PC-9 (cell line): ENCODE data around the gene LRRTM2. TPM values are rescaled to one million over a fixed set of nuclear protein-coding genes. Genes with fewer than 3 reads are reported as not detected.

ENCODE experiments used
- BruUV-seq: library from RNA; stranded (reverse); fragments of 400-500 nt; replicated peaks from 2 replicates; lab custom pipeline; 2021; lab: Mats Ljungman, UMichigan
- CTCF ChIA-PET: fragments of 300-600 bp; sonication (Branson Sonifier 250); formaldehyde crosslinking; loops from one replicate; lab custom pipeline; 2022; ENCODE audit warnings: antibody characterized with exemption; lab: Charles Lee
- POLR2A ChIA-PET: fragments of 300-600 bp; sonication (Branson Sonifier 250); formaldehyde crosslinking; loops from one replicate; lab custom pipeline; 2022; ENCODE audit warnings: antibody characterized with exemption; ENCODE audit not compliant: unreplicated experiment; lab: Charles Lee
- DNase-seq, 2 experiments: peaks; one replicate each; pipeline versions ENCODE4 v3.0.0 to v3.0.0-alpha.2; 2015 to 2022; ENCODE audit warnings: mixed read lengths in 1 of 2
- H2AFZ ChIP-seq: fragments of 200-600 bp; sonication (generic); 2 replicates; pipeline ENCODE4 v1.8.1; 2017; ENCODE audit warnings: antibody characterized with exemption
- H3F3A ChIP-seq: fragments of 200-600 bp; sonication (generic); 2 replicates; pipeline ENCODE4 v1.8.1; 2017; ENCODE audit warnings: antibody characterized with exemption, mild to moderate bottlenecking, low read depth; ENCODE audit not compliant: insufficient read depth
- H3K27ac ChIP-seq: fragments of 200-600 bp; sonication (generic); 2 replicates; pipeline ENCODE4 v1.6.1; 2016; ENCODE audit warnings: mixed run types
- H3K27me3 ChIP-seq: fragments of 200-600 bp; sonication (generic); 2 replicates; pipeline ENCODE4 v1.6.1; 2016; ENCODE audit warnings: low read depth, mixed run types; ENCODE audit not compliant: insufficient read depth
- H3K36me3 ChIP-seq: fragments of 200-600 bp; sonication (generic); 2 replicates; pipeline ENCODE4 v1.6.1; 2016; ENCODE audit warnings: low read depth, mixed run types
- H3K4me1 ChIP-seq: fragments of 200-600 bp; sonication (generic); replicated peaks from 2 replicates; pipeline ENCODE4 v1.6.1; 2016; ENCODE audit warnings: mixed run types; ENCODE audit not compliant: insufficient read depth
- H3K4me2 ChIP-seq: fragments of 200-600 bp; sonication (generic); 2 replicates; pipeline ENCODE4 v1.6.1; 2017; ENCODE audit warnings: mixed run types
- H3K4me3 ChIP-seq: fragments of 200-600 bp; sonication (generic); 2 replicates; pipeline ENCODE4 v1.6.1; 2016; ENCODE audit warnings: mixed run types
- H3K79me2 ChIP-seq: fragments of 200-600 bp; sonication (generic); 2 replicates; pipeline ENCODE4 v1.6.1; 2017; ENCODE audit warnings: low read depth, mixed run types
- H3K9me2 ChIP-seq: fragments of 200-600 bp; sonication (generic); 2 replicates; pipeline ENCODE4 v1.8.1; 2017; ENCODE audit warnings: mild to moderate bottlenecking; ENCODE audit not compliant: insufficient read depth
- H3K9me3 ChIP-seq: fragments of 200-600 bp; sonication (generic); 2 replicates; pipeline ENCODE4 v1.8.1; 2016; ENCODE audit warnings: low read depth; ENCODE audit not compliant: insufficient read depth
- H4K20me1 ChIP-seq: fragments of 200-600 bp; sonication (generic); 2 replicates; pipeline ENCODE4 v1.8.1; 2017; ENCODE audit not compliant: insufficient read depth
- EZH2 ChIP-seq: fragments of 200-600 bp; sonication (generic); IDR thresholded peaks from 2 replicates; pipeline ENCODE4 v1.8.0; 2017; ENCODE audit warnings: antibody characterized with exemption, low read depth
- intact Hi-C: fragments of 100-400 bp; cut with micrococcal nuclease; formaldehyde crosslinking; loops from one replicate; pipeline ENCODE4 v1.10.0; 2022; ENCODE audit not compliant: unreplicated experiment
- total RNA-seq: library from RNA; stranded (reverse); gene quantifications from 2 replicates; pipeline ENCODE4 v1.2.3, GENCODE V29; 2021
- TF ChIP-seq, protein P1 (sequence below): fragments of 200-600 bp; sonication (generic); conservative IDR thresholded peaks from 2 replicates; pipeline ENCODE4 v1.6.1; 2017; ENCODE audit warnings: mixed run types, antibody characterized with exemption, mild to moderate bottlenecking, moderate library complexity

The LRRTM2 gene
- total RNA-seq, 1 experiment from 2014 or later = not detected

DNA sequence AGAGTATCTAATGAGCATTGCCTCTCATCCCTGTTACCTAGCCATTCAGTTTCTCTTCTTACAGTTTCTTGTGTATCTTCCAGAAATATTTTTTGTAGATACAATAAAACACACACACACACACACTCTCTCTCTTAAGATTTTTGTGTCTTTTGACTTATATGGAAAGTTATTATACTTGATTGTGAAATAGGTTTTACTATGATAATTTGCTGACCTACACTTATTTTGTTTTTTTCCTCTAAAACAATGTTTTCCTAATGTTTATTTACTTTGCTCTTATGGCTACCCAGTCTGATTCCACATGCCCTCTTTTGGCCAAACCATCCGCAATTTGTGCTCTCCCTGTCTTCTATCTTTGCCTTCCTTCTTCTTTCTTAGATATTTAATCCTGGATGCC lies 25.3 kb downstream of the LRRTM2 start:
- intact Hi-C loops = no loop called here
- POLR2A ChIA-PET = no interaction called here

DNA sequence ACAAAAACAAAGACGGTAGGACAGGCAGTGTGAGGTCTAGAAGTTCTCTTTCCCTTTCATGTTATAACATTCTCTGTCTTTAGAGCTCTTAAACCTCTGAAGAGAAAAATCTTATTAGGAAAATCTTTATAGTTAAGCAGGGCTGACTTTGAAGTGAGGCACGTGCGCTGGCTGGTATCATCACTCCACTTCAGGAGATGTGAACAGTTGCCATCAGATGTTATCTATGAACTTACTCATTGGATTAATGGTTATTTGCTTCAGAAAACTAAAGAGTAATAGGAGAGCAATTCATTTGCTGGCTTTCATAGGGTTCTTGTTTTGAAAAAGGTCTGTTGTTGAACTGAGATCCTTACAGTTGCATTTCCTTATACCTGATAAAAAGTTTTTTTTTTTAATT lies 25.7 kb downstream of the LRRTM2 start:
- intact Hi-C loops = no loop called here
- DNase-seq = no peak
- no peak overlapping the region for H2AFZ ChIP-seq
- H3K27me3 ChIP-seq = no peaks in the 10 kb centered on the region
- H3K9me2 ChIP-seq = no peaks in the 10 kb centered on the region
- no peak overlapping the region for H3K4me2 ChIP-seq
- no TSS peak for BruUV-seq
- ChIA-PET CTCF (no interaction called here), POLR2A (no interaction called here)
- H3K9me3 ChIP-seq = no peaks in the 10 kb centered on the region
- H3K79me2 ChIP-seq = no peaks in the 10 kb centered on the region
- no peak for TF ChIP-seq EZH2
- no peaks in the 10 kb centered on the region for H4K20me1 ChIP-seq
- H3K4me3 ChIP-seq = no peak overlapping the region
- H3K36me3 ChIP-seq = no peaks in the 10 kb centered on the region
- no peaks in the 10 kb centered on the region for H3F3A ChIP-seq
- H3K4me1 ChIP-seq = no peaks in the 10 kb centered on the region
- H3K27ac ChIP-seq = no peak overlapping the region

More for the DNA sequence above, 25.3 kb downstream of the LRRTM2 start:
- Histone ChIP-seq H4K20me1 (no peaks in the 10 kb centered on the region), H3K4me1 (no peaks in the 10 kb centered on the region), H3K9me3 (no peaks in the 10 kb centered on the region), H2AFZ (no peak overlapping the region), H3K9me2 (no peaks in the 10 kb centered on the region), H3K27me3 (no peaks in the 10 kb centered on the region), H3K27ac (no peak overlapping the region), H3K36me3 (no peaks in the 10 kb centered on the region), H3F3A (no peaks in the 10 kb centered on the region), H3K4me3 (no peak overlapping the region), H3K79me2 (no peaks in the 10 kb centered on the region), H3K4me2 (no peak overlapping the region)
- BruUV-seq = no TSS peak
- no peak for DNase-seq
- TF ChIP-seq, protein P1, sequence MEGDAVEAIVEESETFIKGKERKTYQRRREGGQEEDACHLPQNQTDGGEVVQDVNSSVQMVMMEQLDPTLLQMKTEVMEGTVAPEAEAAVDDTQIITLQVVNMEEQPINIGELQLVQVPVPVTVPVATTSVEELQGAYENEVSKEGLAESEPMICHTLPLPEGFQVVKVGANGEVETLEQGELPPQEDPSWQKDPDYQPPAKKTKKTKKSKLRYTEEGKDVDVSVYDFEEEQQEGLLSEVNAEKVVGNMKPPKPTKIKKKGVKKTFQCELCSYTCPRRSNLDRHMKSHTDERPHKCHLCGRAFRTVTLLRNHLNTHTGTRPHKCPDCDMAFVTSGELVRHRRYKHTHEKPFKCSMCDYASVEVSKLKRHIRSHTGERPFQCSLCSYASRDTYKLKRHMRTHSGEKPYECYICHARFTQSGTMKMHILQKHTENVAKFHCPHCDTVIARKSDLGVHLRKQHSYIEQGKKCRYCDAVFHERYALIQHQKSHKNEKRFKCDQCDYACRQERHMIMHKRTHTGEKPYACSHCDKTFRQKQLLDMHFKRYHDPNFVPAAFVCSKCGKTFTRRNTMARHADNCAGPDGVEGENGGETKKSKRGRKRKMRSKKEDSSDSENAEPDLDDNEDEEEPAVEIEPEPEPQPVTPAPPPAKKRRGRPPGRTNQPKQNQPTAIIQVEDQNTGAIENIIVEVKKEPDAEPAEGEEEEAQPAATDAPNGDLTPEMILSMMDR = no peak
- no peak for TF ChIP-seq EZH2
- CTCF ChIA-PET = no interaction called here

DNA sequence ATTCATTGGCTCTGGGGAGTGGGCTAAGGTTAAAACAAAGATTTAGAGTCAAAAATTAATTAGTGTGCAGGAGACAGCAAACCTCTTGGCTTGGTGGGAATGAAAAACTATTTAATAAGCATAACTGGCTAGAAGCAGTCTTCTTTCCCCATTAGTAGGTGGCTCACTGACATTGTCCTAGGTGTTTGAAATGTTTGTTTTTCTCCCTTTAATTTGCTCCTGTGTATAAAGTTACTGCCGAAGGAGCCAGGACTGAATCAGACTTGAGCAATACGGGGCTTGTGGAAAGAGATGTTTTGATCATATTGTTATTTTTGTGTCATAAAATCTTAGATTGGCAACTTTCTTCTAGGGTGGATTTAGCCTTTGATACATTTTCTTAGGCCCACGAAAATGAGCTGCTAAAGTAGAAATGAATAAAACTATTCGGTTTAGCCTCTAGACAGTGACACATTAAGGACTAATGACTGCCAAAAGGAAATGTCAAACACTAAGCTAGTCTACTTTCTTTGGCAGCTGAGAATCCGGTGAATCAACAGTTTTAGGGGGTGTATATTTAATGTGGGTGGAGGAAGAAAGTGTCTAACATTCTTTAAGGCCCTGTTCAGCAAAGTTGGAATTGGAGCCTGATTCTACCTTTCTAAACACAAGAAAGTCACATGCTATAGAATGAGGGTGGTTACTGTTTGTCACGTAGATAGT lies 30.2 kb downstream of the LRRTM2 start:
- BruUV-seq = no TSS peak
- ChIA-PET POLR2A (no interaction called here), CTCF (no interaction called here)
- Histone ChIP-seq H3K4me3 (no peak overlapping the region), H3K36me3 (no peaks in the 10 kb centered on the region), H3K4me2 (no peak overlapping the region), H3K79me2 (no peaks in the 10 kb centered on the region), H4K20me1 (no peaks in the 10 kb centered on the region), H3K9me2 (no peaks in the 10 kb centered on the region), H3K9me3 (no peaks in the 10 kb centered on the region), H3K27ac (no peak overlapping the region), H3F3A (no peaks in the 10 kb centered on the region), H2AFZ (no peak overlapping the region), H3K27me3 (no peaks in the 10 kb centered on the region), H3K4me1 (no peaks in the 10 kb centered on the region)
- no peak for DNase-seq
- TF ChIP-seq EZH2 = no peak
- TF ChIP-seq, protein P1 = no peak
- intact Hi-C loops = no loop called here

DNA sequence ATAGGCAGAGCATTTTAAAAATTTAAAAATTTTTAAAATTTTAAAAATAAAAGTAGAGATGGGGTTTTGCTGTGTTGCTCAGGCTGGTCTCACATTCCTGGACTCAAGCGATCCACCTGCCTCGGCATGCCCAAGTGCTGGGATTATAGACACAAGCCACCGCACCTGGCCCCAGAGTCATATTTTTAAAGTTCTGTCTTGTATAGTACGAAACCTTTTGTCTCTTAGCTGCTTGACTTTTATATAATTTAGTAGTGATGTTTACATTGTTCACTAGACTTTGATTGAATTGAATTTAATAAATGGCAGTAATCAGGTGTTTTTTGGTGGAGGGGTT lies 31.0 kb downstream of the LRRTM2 start:
- Histone ChIP-seq H3K4me1 (no peaks in the 10 kb centered on the region), H2AFZ (no peak overlapping the region), H3K9me2 (no peaks in the 10 kb centered on the region), H3K4me2 (no peak overlapping the region), H3F3A (no peaks in the 10 kb centered on the region), H3K79me2 (no peaks in the 10 kb centered on the region), H4K20me1 (no peaks in the 10 kb centered on the region), H3K4me3 (no peak overlapping the region), H3K27me3 (no peaks in the 10 kb centered on the region), H3K36me3 (no peaks in the 10 kb centered on the region), H3K27ac (no peak overlapping the region), H3K9me3 (no peaks in the 10 kb centered on the region)
- TF ChIP-seq EZH2 = no peak
- TF ChIP-seq, protein P1 = no peak
- intact Hi-C loops = no loop called here
- no TSS peak for BruUV-seq
- DNase-seq = no peak
- ChIA-PET CTCF (no interaction called here), POLR2A (no interaction called here)
